Gastroesophageal sphincter (tissue), 3 donors: ENCODE results near the gene GPALPP1.

Experiments used
- CTCF ChIP-seq, 4 experiments: fragments of 200-600 bp in 2 of 4; fragments of 450-650 bp in 2 of 4; sonication (generic) in 1 of 4; IDR thresholded peaks; one replicate each; pipeline ENCODE4 v1.5.1; 2017 to 2019; ENCODE audit warnings: antibody characterized with exemption in 4 of 4, mild to moderate bottlenecking in 2 of 4, moderate library complexity in 2 of 4
- EP300 ChIP-seq: sonication (generic); formaldehyde crosslinking; IDR thresholded peaks from one replicate; pipeline ENCODE4 v1.6.1; 2017; ENCODE audit warnings: antibody characterized with exemption, mild to moderate bottlenecking
- POLR2A ChIP-seq, 2 donors: fragments of 450-650 bp; IDR thresholded peaks; one replicate each; pipeline ENCODE4 v1.6.1; 2017; ENCODE audit warnings: antibody characterized with exemption in 2 of 2, mild to moderate bottlenecking in 2 of 2, moderate library complexity in 1 of 2
- POLR2AphosphoS5 ChIP-seq: sonication (generic); formaldehyde crosslinking; IDR thresholded peaks from one replicate; pipeline ENCODE4 v1.6.1; 2017; ENCODE audit warnings: antibody characterized with exemption

DNA sequence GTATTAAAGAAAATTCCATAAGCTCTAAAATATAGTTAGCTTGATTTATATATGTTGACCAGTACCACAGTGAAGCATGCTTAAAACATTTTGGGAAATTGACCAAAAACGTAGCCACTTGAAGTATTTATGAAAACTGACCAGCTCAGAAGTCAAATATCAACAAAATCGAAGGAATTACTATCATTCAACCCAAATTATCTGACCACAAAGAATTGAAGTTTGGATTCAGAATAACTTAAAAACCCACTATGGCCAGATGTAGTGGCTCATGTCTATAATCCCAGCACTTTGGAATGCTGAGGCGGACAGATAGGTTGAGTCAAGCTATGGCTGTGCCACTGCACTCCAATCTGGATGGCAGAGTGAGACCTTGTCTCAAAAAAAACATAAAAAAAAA is 31.9 kb downstream of the GPALPP1 start:
- no peak for TF ChIP-seq CTCF (IDR thresholded peaks at IDR 0.05)
- no peak for TF ChIP-seq EP300
- no peak for TF ChIP-seq POLR2A (IDR thresholded peaks at IDR 0.05)
- no peak for TF ChIP-seq POLR2AphosphoS5
